Eye (tissue), 1 donor: ENCODE measurements around the gene GJB5.
A peak's percentile ranks its signal among the peaks of the same experiment; 100 is the strongest.
"Not testable (repeated sequence)": the region's sequence is repeated elsewhere in the genome, so short reads cannot be mapped to it uniquely, and the experiment has no call there.

Experiments used
- DNase-seq: peaks from one replicate; pipeline ENCODE4 v3.0.0-alpha.2; 2015

Gene GJB5

DNA sequence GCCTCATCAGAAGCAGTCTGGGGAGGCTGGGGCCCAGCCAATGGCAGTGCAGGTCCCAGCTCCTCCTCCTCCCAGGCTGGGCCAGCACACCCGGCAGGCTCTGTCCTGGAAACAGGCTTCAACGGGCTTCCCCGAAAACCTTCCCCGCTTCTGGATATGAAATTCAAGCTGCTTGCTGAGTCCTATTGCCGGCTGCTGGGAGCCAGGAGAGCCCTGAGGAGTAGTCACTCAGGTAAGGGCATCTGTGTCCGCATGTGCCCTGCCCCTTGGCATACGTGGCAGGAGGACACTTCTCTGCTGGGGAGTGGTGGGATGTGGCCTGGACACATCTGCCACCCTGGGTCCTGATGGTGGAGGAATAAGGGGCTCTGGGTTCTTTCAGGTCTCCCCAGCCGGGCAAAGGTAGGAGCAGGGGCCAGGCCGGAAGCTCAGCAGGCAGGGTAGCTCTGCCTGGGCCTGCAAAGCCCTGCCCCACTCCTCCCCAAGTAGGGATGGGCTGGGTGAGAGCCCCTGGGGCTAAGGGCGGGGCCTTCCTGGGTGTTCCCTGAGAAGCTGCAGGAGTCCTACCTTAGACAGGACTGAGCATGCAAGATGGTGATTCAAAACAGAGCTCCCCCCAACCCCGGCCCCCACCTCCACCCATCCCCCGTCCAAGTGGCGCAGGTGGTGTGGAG, at the start of gene GJB5:
TSS of gene GJB5 (plus strand) at position 84 of the 674 bp plus-strand sequence. CDS start 2,284 bp downstream, outside the sequence.
- DNase-seq = peak; percentile 29

- DNase-seq = no peak
These were observed 49.8 kb upstream of the GJB5 start for GRCh38 chr1:34705077-34705476.

- DNase-seq = no peak
These were observed 46.7 kb upstream of the GJB5 start for GRCh38 chr1:34708106-34708505.

DNA sequence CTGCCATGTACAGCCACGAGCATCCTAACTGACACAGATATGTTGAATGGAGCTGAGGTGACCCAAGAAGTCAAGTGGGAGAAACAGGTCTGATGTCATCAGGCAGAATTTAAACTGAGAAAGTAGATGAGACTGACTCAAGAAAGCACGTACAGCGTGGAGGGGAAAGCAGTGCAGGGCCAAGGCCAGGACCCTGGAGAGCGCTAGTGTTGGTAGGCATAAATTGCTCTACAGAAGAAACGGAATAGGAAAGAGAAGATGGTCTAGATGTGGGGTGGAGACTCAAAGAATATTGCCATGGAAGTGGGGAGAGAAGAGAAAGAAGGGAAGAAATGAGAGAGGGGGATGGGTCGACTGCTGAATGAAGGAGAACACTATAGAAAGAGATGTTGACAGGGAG, 45.3 kb upstream of the GJB5 start:
- peak; percentile 48 for DNase-seq

DNA sequence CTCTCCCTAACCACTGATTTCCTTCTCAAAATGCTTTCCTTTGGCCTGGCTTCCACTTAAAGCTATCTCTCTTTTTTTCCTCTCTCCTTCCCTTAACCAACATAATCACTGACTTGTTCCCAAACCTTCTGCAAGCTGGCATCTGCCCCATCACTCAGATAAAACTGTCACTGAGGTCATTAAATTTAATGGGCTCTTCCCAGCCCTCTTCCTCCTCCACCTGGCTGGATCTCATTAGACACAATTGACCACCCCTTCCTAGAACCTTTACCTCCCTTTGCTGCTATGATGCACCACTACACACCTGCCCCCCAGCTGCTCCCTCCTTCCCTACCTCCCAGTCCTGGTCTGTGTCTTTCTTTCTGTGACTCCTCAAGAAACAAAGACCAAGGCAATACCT, 44.0 kb upstream of the GJB5 start:
- DNase-seq = no peak

DNA sequence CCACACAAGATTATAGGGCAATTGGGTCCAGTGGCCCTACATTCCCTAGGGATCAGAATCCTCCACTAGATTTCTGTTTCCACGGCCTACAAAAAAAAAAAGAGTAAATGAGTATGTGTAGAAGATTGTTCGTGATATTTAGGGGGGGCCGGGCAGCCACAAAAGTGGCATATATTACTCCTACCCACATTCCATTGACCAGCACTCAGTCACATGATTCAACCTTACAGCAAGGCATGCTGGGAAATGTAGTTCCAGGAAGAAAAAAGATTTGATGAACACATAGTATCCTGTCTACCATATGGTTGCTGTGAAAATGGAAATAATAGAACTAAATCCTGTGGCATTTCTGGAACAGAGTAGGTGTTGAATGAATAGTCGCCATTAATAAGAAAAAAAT, 43.4 kb upstream of the GJB5 start:
- peak; percentile 24 for DNase-seq

- no peak for DNase-seq
These were observed 42.7 kb upstream of the GJB5 start for GRCh38 chr1:34712007-34712688.

GRCh38 chr1:34713443-34713842, 41.4 kb upstream of the GJB5 start:
- DNase-seq = no peak

DNA sequence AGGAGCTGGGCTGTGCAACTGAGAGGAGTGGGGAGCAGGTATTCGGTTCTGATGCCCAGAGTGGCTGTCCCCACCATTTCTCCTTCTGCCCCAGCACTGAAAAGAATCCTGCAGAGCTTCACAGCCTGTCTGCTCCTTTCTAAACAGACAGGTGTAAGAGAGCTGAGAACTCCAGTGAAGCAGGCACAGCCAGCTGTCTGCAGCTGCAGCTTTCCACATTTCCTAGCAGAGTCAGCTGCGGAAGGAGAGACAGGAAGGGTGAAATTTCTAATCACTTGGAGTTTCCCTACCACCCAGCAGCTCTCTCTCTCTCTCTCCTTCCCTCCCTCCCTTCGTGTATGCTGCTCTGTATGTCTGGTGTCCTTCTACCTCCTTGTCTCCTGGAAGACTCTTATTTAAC, 40.5 kb upstream of the GJB5 start:
- DNase-seq = no peak

DNA sequence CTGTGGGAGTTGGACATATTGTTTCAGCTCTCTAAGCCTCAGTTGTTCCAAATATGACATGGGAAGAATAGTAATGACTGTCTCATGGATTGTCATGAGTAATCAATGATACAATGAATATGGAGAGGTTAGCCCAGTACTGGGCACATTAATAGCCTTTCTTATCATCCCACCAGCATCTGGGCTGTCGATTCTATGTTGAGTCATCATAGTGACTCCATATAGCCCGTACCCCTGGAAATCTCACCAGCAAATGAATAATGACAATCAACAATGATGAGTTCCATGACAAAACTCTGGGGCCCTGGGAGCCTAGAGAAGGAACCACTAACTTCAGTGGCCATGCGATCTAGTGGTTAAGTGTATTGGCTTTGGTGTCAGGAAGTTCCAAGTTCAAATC, 39.7 kb upstream of the GJB5 start:
- DNase-seq = no peak

DNA sequence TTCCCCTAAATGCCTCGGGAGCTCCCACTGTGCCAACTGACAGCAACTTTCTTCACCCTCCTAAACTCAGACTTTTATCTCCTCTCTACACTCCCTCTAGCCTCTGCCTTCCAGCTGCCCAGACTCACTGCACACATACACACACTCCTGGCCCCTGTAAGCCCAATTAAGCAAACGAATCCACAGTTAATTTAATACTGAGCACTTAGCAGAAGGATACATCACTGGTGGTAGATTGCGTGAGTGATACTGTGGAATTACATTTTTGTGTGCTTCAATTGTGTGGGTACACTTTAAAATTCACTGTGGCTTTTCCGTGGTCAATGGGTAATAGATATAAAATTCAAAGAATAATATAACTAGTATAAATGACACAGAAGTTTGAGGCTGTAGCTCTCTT, 33.6 kb upstream of the GJB5 start:
- DNase-seq = no peak

GRCh38 chr1:34721646-34722355, 33.0 kb upstream of the GJB5 start:
- DNase-seq = no peak

DNA sequence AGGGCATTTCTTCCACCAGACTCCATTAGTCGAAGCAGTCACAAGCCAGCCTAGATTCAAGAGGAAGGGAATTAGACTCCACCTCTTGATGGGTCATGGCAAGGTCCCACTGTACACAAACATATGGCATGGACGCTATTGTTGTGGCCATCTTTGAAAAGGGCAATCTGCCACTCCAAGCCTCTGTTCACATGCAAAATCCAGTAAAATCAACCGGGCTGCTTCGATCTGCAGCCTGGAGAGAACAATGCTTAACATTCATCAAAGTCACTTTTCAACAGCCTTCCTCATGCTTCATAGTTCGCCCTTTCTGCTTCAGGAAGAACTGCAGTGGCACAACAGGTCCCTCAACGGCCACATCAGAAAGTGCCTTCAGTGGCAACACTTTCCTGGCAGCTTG, 28.0 kb upstream of the GJB5 start:
- DNase-seq = no peak

- no peak for DNase-seq
These were observed 24.4 kb upstream of the GJB5 start for GRCh38 chr1:34730485-34730884.

DNA sequence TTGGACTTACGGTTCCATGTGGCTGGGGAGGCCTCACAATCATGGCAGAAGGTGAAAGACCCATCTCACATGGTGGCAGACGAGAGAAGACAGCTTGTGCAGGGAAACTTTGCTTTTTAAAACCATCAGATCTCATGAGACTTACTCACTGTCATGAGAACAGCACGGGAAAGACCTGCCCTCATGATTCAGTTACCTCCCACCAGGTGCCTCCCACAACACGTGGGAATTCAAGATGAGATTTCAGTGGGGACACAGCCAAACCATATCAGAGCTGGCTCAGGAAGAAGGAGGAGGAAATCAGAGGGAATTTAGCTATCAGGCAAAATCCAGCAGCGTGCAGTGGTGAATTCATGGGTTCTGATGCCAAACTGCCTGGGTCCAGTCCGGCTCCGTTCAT, 22.0 kb upstream of the GJB5 start:
- DNase-seq = not testable (repeated sequence)

- no peak for DNase-seq
These were observed 18.2 kb upstream of the GJB5 start for GRCh38 chr1:34736692-34737091.

DNA sequence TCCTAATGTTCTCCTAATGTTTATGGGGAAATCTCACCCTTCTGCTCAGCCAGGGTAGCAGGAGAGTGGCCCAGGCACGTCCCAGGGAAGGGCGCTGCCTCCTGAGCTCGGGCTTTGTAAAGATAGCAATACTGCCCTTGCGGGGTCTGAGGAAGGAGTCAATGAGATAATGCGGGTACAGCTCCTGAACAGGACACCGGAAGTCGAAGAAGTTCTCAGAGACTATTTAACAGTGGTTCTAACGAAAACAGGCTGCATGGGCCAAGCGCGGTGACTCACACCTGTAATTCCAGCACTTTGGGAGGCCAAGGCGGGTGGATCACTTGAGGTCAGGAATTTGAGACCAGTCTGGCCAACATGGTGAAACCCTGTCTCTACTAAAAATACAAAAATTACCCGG, 17.6 kb upstream of the GJB5 start:
- DNase-seq = not testable (repeated sequence)

DNA sequence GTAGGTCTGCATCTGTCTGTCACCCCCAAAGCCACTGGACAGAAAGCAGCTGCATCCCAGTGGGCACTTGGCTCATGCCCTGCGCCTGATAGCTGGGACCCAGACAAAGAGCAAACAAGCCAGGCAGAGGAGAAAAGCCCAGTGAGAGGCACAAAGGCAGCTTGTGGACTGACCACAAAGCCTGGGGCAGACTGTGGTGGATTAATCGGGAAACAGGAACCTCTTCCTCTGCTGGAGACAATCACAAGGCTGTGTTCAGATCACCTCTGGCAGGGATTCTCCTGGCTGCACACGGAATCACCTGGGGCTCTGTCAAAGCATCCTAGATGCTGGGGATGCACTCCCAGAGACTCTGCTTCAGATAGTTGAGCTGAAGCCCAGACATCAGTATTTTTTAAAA, 15.2 kb upstream of the GJB5 start:
- DNase-seq = no peak

DNA sequence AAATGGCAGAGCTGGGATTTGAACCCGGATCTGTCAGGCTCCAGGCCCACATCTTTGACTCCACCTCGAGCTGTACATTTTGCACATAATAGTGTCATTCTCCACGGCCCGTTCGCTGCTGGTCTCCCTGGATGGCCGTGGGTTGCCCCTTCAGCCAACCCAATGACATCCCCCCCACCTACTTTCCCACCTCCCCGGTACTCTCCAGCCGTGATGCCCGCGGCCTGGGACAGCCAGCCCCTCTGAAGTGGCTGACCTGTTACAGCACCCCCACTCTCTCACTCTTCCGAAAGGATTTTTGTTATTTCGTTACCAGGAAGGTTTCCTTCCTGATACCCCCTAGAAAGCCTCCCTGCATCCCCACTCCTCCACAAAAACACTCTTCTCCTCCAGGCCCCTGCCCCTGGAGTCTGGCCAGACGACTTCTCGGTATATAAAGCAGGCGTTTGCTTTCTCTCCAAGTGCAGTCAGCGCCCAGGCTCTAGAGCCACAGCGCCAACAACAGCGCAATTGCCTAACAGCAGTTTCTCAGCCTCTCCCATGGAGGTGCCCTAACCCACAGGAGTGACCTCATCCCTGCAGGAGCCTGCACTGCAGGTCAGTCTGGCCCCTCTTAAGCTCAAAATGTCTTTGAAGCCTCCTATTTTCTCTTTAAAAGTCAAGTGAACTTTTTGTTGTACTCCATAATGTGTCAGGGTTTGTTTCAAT, 14.5 kb upstream of the GJB5 start:
- peak; percentile 44 for DNase-seq

- peak; percentile 88 for DNase-seq
These were observed 12.1 kb upstream of the GJB5 start for GRCh38 chr1:34742667-34743270.

GRCh38 chr1:34743775-34744174, 11.1 kb upstream of the GJB5 start:
- DNase-seq = no peak

GRCh38 chr1:34744851-34745250, 10.0 kb upstream of the GJB5 start:
- DNase-seq = no peak

- no peak for DNase-seq
These were observed 9.2 kb upstream of the GJB5 start for GRCh38 chr1:34745666-34746065.
